SIG-M5 (cell line): ENCODE data around the gene HRH1.
"Not testable (repeated sequence)": the region's sequence is repeated elsewhere in the genome, so short reads cannot be mapped to it uniquely, and the experiment has no call there.

ENCODE experiments used
- DNase-seq: peaks from one replicate; lab custom pipeline; 2025; lab: John Stamatoyannopoulos, UW

Gene HRH1

DNA sequence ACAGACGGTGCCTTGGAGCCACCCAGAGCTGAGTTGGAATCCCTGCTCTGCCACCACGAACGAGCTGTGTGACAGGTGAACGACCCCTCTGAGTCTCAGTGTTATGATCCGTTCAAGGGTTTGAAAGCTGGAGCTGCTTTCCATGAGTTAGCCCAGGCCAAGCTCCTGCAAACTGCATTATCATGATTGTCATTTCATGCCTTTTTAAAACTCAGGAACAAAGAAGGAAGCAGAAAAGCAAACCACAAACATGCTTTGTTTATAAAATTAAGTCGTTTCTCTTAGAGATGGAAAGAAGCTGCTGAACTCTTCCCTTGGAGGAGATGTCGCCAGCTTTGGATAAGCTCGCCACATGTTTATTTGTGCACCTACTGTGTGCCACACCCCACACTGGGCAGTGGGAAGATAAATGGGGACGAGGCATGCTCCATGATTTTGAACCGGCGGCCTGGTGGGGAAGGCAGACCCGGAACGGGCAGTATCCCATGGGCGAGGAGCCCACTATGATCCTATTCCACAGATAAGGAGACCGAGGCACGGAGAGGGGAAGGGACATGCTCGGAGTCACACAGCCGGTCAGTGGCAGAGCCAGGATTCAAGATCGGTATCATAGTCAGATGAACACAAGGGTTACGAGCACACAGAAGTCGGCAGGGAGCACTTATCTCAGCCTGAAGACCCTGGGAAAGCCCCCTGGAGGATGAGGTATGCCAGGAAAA, 15.9 kb downstream of the HRH1 start:
- DNase-seq: no peak

GRCh38 chr3:11172096-11172690, 17.9 kb downstream of the HRH1 start:
- no peak for DNase-seq

DNA sequence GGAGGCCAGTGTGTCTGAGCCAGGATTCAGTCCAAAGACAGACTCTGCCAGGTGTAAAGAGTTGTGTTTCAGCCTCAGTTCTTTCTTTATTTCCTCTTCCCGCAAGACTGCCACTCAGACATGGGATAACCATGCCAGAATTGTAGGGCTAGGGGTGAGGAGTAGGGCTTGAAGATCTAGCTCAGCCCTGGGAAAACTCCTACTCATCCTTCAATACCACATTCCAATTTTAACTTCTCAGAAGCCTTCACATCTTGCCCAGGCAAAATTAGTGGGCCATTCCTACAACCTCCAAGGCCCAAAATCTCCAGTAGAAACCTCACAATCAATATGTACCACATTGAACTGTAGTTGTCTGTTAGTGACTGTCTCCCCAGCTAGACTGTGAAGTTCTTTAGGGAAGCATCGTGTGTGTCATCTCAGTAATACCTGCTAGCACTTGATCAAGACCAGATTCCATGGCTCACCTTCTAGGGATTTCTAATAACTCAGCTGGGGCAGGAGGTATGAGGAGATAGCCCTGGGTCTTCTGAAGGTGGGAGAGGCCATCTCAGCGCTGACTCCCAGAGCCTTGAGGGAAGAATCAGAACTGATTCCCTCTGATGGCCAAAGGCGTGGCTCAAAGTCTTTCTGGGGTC, 19.7 kb downstream of the HRH1 start:
- no peak for DNase-seq

GRCh38 chr3:11178421-11178820, 24.1 kb downstream of the HRH1 start:
- DNase-seq: no peak

GRCh38 chr3:11184328-11184969, 30.2 kb downstream of the HRH1 start:
- not testable (repeated sequence) for DNase-seq

DNA sequence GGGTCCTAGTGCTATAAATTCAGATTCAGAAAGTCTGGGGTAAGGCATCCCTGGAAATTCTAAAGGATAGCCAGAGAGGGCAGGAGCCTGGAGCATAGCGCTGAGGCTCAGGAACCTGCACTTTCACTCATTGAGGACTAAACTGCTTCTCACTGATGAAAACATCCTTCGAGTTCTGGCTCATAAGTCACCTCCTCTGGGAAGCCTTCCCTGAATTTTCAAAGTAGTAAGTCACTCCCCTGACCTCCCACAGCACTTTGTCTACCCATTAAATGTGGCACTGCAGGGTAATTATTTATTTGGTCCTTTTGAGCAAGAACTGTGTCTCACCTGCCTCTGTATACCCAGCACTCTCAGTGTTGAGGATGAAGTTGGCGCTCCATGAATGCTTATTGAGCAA, 30.9 kb downstream of the HRH1 start:
- no peak for DNase-seq

DNA sequence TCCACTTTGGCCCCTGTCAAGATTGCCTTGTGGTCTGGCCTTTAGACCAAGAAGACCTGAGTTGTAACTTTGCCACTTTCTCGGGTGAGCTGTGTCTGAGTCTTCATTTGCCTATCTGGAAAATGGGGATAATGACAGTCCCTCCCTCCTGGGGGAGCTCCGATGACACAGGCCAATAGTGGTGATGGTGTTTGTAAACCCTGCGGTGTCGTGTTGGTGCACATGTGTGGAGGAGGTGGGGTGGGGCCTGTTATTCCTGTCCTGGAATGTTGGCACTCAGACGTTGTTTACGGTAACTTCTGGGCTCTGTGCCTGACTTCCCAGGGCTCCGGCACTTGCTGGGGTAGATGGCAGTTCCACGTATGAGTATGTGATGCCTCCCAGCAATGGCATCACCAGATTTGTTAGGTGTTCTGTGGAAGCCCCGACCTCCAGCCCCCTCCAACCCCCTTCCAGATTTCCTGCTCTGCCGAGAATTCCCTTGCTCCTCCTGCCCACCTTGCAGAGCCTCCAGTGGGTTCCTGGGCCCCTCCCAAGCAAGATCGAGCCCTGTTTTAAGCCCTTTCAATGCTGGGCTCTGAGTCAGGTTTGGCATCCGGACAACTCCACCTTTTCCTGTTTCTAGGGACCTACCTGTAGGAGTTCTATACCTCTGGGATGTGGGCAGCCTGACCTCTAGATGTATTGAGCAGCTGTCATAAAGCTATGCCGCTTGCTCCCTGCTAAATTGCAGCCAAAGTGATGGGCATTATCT, 31.4 kb downstream of the HRH1 start:
- no peak for DNase-seq

DNA sequence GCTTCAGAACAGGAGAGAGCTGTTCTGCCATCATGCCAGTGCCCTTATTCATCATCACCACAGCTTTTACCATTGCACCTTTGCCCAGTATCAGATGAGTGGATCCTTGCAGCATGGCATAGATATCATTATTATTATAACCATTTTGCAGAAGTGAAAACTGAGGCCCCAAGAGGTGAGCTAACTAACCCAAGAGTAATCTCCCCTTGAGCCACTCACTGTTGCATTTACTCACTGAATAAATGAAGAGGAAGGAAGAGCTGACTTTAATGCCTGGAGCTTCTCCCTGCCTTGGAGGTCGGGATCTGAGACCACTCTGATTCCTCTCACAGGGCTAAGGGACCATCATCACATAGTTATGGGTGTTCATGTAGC, 32.0 kb downstream of the HRH1 start:
- DNase-seq: no peak

GRCh38 chr3:11186771-11187191, 32.5 kb downstream of the HRH1 start:
- no peak for DNase-seq

- no peak for DNase-seq
Observed at GRCh38 chr3:11187681-11188080, 33.4 kb downstream of the HRH1 start.

GRCh38 chr3:11188231-11188630, 33.9 kb downstream of the HRH1 start:
- no peak for DNase-seq

DNA sequence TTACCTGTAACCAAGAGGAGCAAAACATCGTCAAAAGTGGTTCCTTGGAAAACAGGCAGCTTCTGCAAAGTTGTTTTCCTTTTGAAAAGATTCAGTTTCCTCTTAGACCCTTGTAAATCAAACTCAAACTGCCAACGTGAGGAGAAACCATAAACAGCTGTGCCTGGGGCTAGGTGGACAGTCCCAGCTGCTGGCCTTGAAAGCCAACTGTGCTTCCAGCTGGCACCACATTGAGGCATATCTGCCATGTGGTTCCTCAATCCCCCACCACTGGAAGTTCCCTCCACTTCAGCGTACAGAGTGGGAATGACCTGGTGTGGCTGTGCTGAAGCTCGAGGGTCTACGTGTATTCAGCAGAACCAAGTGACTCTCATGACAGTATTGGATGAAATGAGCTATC, 40.9 kb downstream of the HRH1 start:
- DNase-seq: no peak

DNA sequence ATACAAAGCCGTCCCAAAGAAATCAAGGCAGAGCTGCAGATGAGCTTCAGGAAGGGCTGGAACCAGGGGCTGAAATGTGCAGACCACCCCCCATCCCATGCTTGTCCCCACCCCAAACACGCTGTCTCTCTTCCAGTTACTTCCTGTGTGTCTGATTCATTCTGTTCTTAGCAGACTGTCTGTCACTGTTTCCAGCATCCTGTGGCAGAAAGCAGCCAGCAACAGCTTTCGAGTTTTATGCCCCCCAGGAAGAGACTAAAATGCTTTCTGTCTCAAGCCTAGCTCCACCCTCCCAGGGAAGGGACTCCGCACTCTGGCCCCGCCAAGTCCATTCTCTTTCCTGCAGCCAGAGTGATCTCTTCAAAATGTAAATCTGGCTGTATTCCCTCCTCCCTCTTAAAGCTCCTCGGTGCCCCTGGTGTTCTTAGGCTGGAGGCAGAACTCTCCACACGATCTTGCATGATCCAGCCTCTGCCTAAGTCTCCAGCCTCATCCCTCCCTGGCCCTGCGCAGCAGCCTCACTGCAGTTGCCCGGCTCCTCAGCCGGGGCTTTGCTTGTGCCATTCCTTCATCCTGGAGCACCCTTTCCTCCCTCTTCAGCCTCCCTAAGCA, 41.5 kb downstream of the HRH1 start:
- no peak for DNase-seq

DNA sequence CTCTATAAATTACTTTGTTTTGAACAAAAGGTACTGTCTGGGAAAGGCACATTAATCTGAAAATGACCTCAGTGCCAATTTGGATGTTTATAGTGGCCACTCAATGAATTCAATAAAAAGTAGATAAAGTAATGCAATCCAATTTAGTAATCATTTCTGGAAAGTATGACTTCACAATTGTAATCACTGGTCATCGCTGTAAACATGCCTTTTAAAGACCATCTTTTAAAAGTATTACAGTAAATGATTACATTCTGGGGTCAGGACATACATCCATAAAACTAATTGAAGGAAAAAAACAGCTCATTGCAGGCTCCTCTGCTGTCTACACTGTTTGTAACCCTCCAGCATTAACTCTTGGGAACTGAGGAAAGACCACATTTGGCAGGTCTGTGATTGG, 43.2 kb downstream of the HRH1 start:
- DNase-seq: no peak

GRCh38 chr3:11198070-11198469, 43.8 kb downstream of the HRH1 start:
- DNase-seq: no peak

- no peak for DNase-seq
Observed at GRCh38 chr3:11198495-11198894, 44.2 kb downstream of the HRH1 start.

- DNase-seq: no peak
Observed at GRCh38 chr3:11199902-11200845, 45.9 kb downstream of the HRH1 start.

- no peak for DNase-seq
Observed at GRCh38 chr3:11201251-11202019, 47.1 kb downstream of the HRH1 start.

- no peak for DNase-seq
Observed at GRCh38 chr3:11203961-11204360, 49.7 kb downstream of the HRH1 start.
